ENCODE measurements around the gene SPATS2L.
A peak's percentile ranks its signal among the peaks of the same experiment; 100 is the strongest.

Gene SPATS2L

DNA sequence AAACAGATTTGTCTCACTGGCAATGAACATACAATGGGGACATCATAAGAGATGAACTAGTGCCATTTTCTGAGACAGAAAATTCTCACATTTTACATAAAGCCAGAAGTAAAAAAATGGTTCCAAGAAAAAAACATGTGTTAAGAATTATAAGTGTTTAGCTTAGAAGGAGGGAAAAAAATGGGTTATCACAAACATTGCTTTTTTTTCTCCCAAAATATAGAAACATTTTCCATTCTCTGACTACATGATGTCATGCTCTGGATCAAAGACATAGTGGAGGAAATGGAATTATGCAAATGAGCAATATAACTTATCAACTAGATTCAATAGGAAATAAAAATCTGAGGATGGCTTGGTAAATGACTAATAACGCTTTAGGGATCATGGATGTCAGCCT, 49.8 kb downstream of the SPATS2L start:
- H3K4me3 ChIP-seq (ENCODE audit: control insufficient read depth, low read depth, low read length) = no peak overlapping the region
- no peak for DNase-seq (ENCODE audit: low read depth)
- TF ChIP-seq CTCF (IDR thresholded peaks at IDR 0.05; ENCODE audit: control insufficient read depth, insufficient read depth, low read depth, low read length, missing control alignments) = no peak

- H3K4me3 ChIP-seq (ENCODE audit: control insufficient read depth, low read depth, low read length) = no peak overlapping the region
- TF ChIP-seq CTCF (IDR thresholded peaks at IDR 0.05; ENCODE audit: control insufficient read depth, insufficient read depth, low read depth, low read length, missing control alignments) = no peak
- peak; percentile 60 for DNase-seq (ENCODE audit: low read depth)
Measured at GRCh38 chr2:200356857-200357384, 50.4 kb downstream of the SPATS2L start.

- no peak for DNase-seq (ENCODE audit: low read depth)
- no peak for TF ChIP-seq CTCF (IDR thresholded peaks at IDR 0.05; ENCODE audit: control insufficient read depth, insufficient read depth, low read depth, low read length, missing control alignments)
Measured at GRCh38 chr2:200357845-200358244, 51.4 kb downstream of the SPATS2L start.

DNA sequence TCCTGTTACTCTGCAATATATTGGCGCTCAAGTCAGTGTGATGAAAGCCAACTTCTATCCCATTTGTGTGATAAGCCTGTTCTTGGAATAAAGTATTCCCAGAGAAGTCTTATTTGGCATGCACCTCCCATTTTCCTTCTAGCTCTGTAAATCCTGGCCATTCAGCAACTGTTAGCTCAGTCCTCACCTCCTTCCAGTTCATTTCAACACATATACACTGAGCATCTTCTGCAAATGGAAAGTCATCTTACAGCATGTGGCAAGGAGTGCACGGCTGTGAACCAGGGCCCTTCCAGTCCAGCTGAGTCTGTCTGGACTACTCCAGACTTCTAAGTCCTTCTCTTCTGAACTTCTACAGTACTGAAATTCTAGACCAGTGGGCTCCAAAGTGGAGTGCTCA, 53.1 kb downstream of the SPATS2L start:
- no peak for TF ChIP-seq CTCF (IDR thresholded peaks at IDR 0.05; ENCODE audit: control insufficient read depth, insufficient read depth, low read depth, low read length, missing control alignments)
- no peak for DNase-seq (ENCODE audit: low read depth)
- no peak overlapping the region for H3K4me3 ChIP-seq (ENCODE audit: control insufficient read depth, low read depth, low read length)

More at GRCh38 chr2:200357845-200358244, 51.4 kb downstream of the SPATS2L start:
- H3K4me3 ChIP-seq (ENCODE audit: control insufficient read depth, low read depth, low read length) = no peak overlapping the region

DNA sequence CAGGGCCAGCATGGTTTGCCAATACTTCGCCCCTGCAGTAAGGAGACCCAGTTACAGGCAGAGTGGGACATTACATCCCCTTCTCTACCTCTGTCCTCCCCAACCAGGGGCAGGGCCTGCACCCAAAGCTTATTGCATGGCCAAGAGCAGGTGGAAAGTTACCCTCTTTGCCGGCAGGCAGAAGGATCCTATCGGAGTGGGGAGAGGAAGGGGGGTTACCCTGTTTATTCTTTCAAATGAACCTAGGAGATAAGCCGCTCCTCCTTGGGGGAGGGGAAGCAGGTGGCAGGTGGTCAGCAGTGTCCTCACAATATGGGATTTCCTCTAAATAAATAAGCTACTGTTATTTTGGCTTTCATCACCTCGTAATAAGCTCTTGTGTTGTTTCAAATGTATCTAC, 53.9 kb downstream of the SPATS2L start:
- no peak for TF ChIP-seq CTCF (IDR thresholded peaks at IDR 0.05; ENCODE audit: control insufficient read depth, insufficient read depth, low read depth, low read length, missing control alignments)
- H3K4me3 ChIP-seq (ENCODE audit: control insufficient read depth, low read depth, low read length) = no peak overlapping the region
- DNase-seq (ENCODE audit: low read depth) = no peak

GRCh38 chr2:200362202-200362917, 55.9 kb downstream of the SPATS2L start:
- no peak overlapping the region for H3K4me3 ChIP-seq (ENCODE audit: control insufficient read depth, low read depth, low read length)
- TF ChIP-seq CTCF (IDR thresholded peaks at IDR 0.05; ENCODE audit: control insufficient read depth, insufficient read depth, low read depth, low read length, missing control alignments) = no peak
- no peak for DNase-seq (ENCODE audit: low read depth)
